ENCODE measurements around the gene PTEN. TPM values are rescaled to one million over a fixed set of nuclear protein-coding genes. Genes with fewer than 3 reads are reported as not detected.
A peak's percentile ranks its signal among the peaks of the same experiment; 100 is the strongest.

The PTEN gene
- total and polyA plus RNA-seq, 2 donors (not counting 3 experiments of a cell fraction or from before 2014, with no cell fraction given): 8.0 to 76.9 TPM

DNA sequence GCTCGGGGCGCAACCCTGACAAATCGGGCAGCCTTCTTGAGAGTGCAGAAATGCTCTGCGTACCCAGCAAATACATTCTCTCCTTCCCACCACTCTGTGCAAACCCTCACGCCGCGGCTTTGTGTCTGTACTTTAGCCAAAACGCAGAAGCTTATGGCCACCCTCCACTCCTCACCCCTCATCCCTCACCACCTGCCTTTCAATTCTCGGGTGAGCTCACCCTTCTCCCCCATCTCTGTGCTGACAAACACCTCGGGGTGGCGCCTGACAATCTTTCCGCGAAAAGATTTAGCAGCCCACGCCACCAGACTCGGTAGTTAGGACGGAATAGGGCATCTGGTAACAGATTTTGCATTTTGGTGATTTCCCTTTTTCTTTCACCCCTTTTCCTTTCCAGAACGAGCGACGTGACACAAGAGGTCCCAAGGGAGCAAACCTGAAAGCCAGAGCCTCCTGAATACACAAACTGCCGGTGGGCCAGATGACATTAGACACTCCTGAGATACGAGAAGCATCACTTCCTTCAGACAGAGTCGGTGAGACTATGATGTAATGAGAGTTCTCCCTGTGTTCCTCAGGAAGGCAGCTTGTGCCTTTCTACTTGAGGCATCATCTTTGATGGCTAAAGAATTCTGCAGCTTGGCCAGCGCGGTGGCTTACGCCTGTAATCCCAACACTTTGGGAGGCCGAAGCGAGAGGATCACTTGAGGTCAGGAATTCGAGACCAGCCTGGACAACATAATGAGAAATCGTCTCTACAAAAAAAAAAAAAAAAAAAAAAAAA is 44.7 kb upstream of the PTEN start:
- peaks cover 22% of the 10 kb centered on the region for H3K4me1 ChIP-seq (ENCODE audit: control insufficient read depth, extremely low read depth, insufficient read depth, low read length)
- intact Hi-C loops (cut with micrococcal nuclease): loop anchor here (1.0 to 2.0 kb wide), 4 partner anchors 44 to 571 kb away; no protein-coding TSS in a partner anchor
- DNase-seq (ENCODE audit: low read depth, low spot score) (peak; percentile 26), FAIRE-seq (no peak)
- TSS peak; percentile 14 for BruUV-seq (replicated peaks)
- H3K9me1 ChIP-seq (replicated peaks; ENCODE audit: control insufficient read depth, extremely low read depth, insufficient read depth, low read length): no peaks in the 10 kb centered on the region
- POLR2A ChIA-PET: no interaction called here
- no peak overlapping the region for H3K27ac ChIP-seq (ENCODE audit: insufficient read depth, low read depth, low read length)
- CTCF ChIA-PET: interaction anchor here (0.7 to 1.7 kb wide), 6 partner anchors 10 to 571 kb away, joined by 3 to 6 read pairs (median 4); partner anchors contain the start of genes KLLN and PTEN
- H3K4me3 ChIP-seq (replicated peaks in 1 of 3; ENCODE audit: insufficient read depth in 1 of 3, low read depth in 1 of 3, low read length in 3 of 3): peak overlapping the region; percentile 61 to 88 (median 78)
- H3K79me2 ChIP-seq (ENCODE audit: control insufficient read depth, insufficient read depth, low read length): peaks cover 34% of the 10 kb centered on the region
- peak overlapping the region; percentile 76 for H3K9ac ChIP-seq (replicated peaks; ENCODE audit: extremely low read depth, insufficient read depth, low read length)
- H3K36me3 ChIP-seq (ENCODE audit: control insufficient read depth in 2 of 2, extremely low read depth in 1 of 2, insufficient read depth in 2 of 2, low read length in 2 of 2): peaks cover 0 to 2% of the 10 kb centered on the region in 2 experiments
- dilution Hi-C loops (cut with MboI; ENCODE audit: extremely low pct_ligation_motif_present, low sequenced_read_pairs): no loop called here
- H3K4me2 ChIP-seq (ENCODE audit: insufficient read depth, low read length): peak overlapping the region; percentile 93
- no peaks in the 10 kb centered on the region for H3K27me3 ChIP-seq (ENCODE audit: control insufficient read depth in 2 of 2, insufficient read depth in 2 of 2, low read length in 2 of 2)
- TF ChIP-seq, protein P1, sequence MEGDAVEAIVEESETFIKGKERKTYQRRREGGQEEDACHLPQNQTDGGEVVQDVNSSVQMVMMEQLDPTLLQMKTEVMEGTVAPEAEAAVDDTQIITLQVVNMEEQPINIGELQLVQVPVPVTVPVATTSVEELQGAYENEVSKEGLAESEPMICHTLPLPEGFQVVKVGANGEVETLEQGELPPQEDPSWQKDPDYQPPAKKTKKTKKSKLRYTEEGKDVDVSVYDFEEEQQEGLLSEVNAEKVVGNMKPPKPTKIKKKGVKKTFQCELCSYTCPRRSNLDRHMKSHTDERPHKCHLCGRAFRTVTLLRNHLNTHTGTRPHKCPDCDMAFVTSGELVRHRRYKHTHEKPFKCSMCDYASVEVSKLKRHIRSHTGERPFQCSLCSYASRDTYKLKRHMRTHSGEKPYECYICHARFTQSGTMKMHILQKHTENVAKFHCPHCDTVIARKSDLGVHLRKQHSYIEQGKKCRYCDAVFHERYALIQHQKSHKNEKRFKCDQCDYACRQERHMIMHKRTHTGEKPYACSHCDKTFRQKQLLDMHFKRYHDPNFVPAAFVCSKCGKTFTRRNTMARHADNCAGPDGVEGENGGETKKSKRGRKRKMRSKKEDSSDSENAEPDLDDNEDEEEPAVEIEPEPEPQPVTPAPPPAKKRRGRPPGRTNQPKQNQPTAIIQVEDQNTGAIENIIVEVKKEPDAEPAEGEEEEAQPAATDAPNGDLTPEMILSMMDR (IDR thresholded peaks at IDR 0.05; ENCODE audit: extremely low read depth in 1 of 2, insufficient read depth in 1 of 2, low read depth in 1 of 2, low read length in 2 of 2): peak in 1 of 2 donors; percentile 4
- no peak for TF ChIP-seq EZH2 (IDR thresholded peaks at IDR 0.05; ENCODE audit: borderline replicate concordance, low read depth, low read length, severe bottlenecking)
- no peak for TF ChIP-seq JUN (IDR thresholded peaks at IDR 0.05; ENCODE audit: borderline replicate concordance, insufficient read depth, insufficient read length, low read depth)
- no peak for TF ChIP-seq FOS (IDR thresholded peaks at IDR 0.05; ENCODE audit: borderline replicate concordance, insufficient read depth, low read length)
- no peaks in the 10 kb centered on the region for H4K20me1 ChIP-seq (replicated peaks; ENCODE audit: control insufficient read depth, extremely low read depth, insufficient read depth, low read length)
- H2AFZ ChIP-seq (ENCODE audit: low read depth, low read length): peak overlapping the region; percentile 92
- H3K9me3 ChIP-seq (replicated peaks; ENCODE audit: control insufficient read depth, insufficient read depth, low read length): no peaks in the 10 kb centered on the region
